Measurements from ENCODE around the gene ELOVL3.

DNA sequence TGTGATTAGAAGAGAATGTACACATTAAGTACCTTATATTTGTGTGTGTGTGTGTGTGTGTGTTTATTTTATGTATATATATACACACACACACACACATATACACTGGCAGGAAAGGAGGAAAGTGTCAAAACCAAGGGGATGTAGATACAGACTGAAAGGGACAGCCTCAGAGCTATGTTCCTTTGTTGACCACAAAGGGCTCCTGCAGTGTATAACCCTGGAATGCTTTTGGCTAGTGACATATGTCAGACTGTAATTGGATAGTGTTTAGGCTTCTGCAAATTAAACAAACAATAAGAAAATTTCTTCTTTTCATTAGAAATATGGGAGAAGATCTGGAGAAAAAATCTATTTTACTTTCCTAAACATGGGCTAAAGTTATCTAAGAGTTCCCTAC is 35.1 kb downstream of the ELOVL3 start:
- TF ChIP-seq, protein P1, sequence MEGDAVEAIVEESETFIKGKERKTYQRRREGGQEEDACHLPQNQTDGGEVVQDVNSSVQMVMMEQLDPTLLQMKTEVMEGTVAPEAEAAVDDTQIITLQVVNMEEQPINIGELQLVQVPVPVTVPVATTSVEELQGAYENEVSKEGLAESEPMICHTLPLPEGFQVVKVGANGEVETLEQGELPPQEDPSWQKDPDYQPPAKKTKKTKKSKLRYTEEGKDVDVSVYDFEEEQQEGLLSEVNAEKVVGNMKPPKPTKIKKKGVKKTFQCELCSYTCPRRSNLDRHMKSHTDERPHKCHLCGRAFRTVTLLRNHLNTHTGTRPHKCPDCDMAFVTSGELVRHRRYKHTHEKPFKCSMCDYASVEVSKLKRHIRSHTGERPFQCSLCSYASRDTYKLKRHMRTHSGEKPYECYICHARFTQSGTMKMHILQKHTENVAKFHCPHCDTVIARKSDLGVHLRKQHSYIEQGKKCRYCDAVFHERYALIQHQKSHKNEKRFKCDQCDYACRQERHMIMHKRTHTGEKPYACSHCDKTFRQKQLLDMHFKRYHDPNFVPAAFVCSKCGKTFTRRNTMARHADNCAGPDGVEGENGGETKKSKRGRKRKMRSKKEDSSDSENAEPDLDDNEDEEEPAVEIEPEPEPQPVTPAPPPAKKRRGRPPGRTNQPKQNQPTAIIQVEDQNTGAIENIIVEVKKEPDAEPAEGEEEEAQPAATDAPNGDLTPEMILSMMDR (IDR thresholded peaks at IDR 0.05; ENCODE audit: borderline replicate concordance, extremely low read depth, low read length, poor library complexity, severe bottlenecking) = no peak
- no peak for TF ChIP-seq EZH2 (IDR thresholded peaks at IDR 0.05; ENCODE audit: borderline replicate concordance, low read depth, low read length, severe bottlenecking)
